Neural crest cell (in vitro differentiated cells): Measurements from ENCODE around the gene CGB1. TPM values are rescaled to one million over a fixed set of nuclear protein-coding genes. Genes with fewer than 3 reads are reported as not detected.
"Not testable (repeated sequence)": the region's sequence is repeated elsewhere in the genome, so short reads cannot be mapped to it uniquely, and the experiment has no call there.

Experiments used
- DNase-seq: peaks from one replicate; pipeline ENCODE4 v3.0.0; 2021; ENCODE audit warnings: low read depth, mixed read lengths, low spot score
- H3K27ac Mint-ChIP-seq: one replicate; pipeline ENCODE4 v1.8.0; 2021; ENCODE audit warnings: mild to moderate bottlenecking, mixed read lengths; ENCODE audit not compliant: unreplicated experiment
- H3K27me3 Mint-ChIP-seq: 2 replicates; pipeline ENCODE4 v1.8.0; 2021; ENCODE audit warnings: low read depth, mild to moderate bottlenecking, mixed read lengths
- H3K36me3 Mint-ChIP-seq: 2 replicates; pipeline ENCODE4 v1.8.0; 2021; ENCODE audit warnings: low read depth, mild to moderate bottlenecking, mixed read lengths
- H3K4me1 Mint-ChIP-seq: 2 replicates; pipeline ENCODE4 v1.8.0; 2021; ENCODE audit warnings: mixed read lengths
- H3K4me3 Mint-ChIP-seq: one replicate; pipeline ENCODE4 v1.8.0; 2021; ENCODE audit warnings: mild to moderate bottlenecking, mixed read lengths
- H3K9me3 Mint-ChIP-seq: 2 replicates; pipeline ENCODE4 v1.8.0; 2021; ENCODE audit warnings: mixed read lengths
- total RNA-seq: library from RNA; stranded (reverse); gene quantifications from 2 replicates; pipeline ENCODE4 v1.2.1, GENCODE V29; 2021
- TF ChIP-seq, protein P1 (sequence below): fragments of 200-600 bp; sonication (generic); conservative IDR thresholded peaks from 2 replicates; pipeline ENCODE4 v1.5.0; 2021; ENCODE audit warnings: antibody characterized with exemption, mild to moderate bottlenecking

Gene CGB1
- total RNA-seq, 1 donor from 2014 or later, result not detected

DNA sequence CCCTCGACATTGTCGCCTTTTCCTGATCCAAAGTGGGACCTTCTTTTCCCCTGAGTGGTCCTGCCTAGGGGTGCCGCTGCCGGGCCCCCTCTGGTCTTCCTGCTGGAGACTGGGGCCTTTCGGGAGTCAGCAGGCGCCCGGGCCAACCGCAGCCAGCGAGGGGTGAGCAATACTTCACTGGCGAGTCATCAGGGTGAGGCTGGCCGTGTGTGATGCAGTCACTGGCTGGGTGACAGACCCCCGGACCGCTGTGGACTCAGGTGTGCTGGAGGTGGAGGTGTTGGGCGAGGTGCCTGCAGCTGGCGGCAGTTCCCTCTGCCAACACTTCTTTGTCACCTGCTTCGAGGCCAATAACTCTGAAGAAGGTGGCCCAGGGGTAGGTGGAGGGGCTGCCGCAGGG, 5.5 kb upstream of the CGB1 start:
- TF ChIP-seq, protein P1, sequence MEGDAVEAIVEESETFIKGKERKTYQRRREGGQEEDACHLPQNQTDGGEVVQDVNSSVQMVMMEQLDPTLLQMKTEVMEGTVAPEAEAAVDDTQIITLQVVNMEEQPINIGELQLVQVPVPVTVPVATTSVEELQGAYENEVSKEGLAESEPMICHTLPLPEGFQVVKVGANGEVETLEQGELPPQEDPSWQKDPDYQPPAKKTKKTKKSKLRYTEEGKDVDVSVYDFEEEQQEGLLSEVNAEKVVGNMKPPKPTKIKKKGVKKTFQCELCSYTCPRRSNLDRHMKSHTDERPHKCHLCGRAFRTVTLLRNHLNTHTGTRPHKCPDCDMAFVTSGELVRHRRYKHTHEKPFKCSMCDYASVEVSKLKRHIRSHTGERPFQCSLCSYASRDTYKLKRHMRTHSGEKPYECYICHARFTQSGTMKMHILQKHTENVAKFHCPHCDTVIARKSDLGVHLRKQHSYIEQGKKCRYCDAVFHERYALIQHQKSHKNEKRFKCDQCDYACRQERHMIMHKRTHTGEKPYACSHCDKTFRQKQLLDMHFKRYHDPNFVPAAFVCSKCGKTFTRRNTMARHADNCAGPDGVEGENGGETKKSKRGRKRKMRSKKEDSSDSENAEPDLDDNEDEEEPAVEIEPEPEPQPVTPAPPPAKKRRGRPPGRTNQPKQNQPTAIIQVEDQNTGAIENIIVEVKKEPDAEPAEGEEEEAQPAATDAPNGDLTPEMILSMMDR, result no peak
- Mint-ChIP-seq H3K4me3 (no peak overlapping the region), H3K9me3 (no peaks in the 10 kb centered on the region), H3K27me3 (no peaks in the 10 kb centered on the region), H3K27ac (no peak overlapping the region), H3K4me1 (no peaks in the 10 kb centered on the region), H3K36me3 (no peaks in the 10 kb centered on the region)
- DNase-seq, result no peak

DNA sequence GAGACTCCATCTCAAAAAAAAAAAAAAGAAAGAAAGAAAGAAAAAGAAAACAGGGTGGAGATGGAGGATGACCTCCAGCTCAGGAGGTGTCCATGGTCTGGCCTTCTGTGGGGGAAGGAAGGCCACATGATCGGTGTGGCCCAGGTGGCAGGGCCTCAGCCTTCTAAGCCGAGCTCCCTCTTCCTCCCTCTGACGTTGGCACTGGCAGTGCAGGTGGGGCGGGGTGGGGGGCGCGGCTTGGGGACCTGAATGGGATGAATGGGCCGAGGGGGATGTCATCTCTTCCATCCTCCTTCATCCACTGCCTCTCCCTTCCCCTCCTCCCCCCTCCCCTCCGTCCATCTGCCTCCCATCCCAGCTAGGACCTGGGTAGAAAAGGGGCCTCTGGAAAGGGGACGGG, 3.0 kb upstream of the CGB1 start:
- H3K9me3 Mint-ChIP-seq, H3K27me3 Mint-ChIP-seq, DNase-seq, H3K36me3 Mint-ChIP-seq, H3K4me3 Mint-ChIP-seq, H3K27ac Mint-ChIP-seq, H3K4me1 Mint-ChIP-seq: not testable (repeated sequence)

DNA sequence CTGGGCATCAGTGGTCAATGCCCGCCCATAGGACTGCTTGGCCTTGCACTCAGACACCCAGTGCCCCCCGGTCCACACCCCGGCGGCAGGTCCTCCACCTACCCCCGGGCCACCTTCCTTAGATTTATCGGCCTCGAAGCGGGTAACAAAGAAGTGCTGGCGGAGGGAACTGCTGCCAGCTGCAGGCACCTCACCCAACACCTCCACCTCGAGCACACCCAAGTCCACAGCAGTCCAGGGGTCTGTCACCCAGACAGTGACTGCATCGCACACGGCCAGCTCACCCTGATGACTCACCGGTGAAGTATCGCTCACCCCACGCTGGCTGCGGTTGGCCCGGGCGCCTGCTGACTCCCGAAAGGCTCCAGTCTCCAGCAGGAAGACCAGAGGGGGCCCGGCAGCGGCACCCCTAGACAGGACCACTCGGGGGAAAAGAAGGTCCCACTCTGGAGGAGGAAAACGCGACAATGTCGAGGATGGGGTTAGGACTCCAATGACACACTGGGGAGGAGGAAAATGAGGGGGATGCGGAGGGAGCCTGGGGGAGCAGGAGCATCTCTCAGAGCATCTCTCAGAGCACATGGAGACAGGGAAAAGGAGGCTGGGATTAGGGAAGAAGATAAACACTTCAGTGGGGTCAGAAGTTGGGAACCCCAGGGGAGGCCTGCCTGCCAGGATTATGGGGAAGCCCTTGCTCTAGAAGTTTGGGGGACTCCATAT, 2.0 kb upstream of the CGB1 start:
- not testable (repeated sequence) for H3K36me3 Mint-ChIP-seq, H3K4me1 Mint-ChIP-seq, DNase-seq, H3K9me3 Mint-ChIP-seq, H3K27me3 Mint-ChIP-seq, H3K27ac Mint-ChIP-seq, H3K4me3 Mint-ChIP-seq

DNA sequence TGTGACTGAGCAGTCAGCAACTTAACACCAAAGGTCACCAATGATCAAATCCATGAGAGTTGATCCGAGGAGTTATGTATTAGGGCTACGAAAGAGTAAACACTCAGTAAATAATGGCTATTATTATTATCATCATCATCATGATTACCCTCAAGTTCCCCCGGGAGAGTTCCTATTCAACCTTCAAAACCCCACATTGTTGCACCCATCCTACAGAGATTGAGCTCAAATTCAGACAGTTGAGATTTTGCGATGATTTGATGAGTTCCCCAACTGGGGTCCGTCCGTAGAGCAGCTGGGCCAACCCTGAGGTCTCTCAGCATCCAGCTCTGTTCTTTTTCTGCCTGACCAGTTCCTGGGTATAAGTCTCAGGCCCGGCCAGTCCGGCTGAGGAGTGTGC, 1.4 kb upstream of the CGB1 start:
- H3K9me3 Mint-ChIP-seq, H3K36me3 Mint-ChIP-seq, H3K27me3 Mint-ChIP-seq, H3K4me1 Mint-ChIP-seq, H3K4me3 Mint-ChIP-seq, DNase-seq, H3K27ac Mint-ChIP-seq: not testable (repeated sequence)

DNA sequence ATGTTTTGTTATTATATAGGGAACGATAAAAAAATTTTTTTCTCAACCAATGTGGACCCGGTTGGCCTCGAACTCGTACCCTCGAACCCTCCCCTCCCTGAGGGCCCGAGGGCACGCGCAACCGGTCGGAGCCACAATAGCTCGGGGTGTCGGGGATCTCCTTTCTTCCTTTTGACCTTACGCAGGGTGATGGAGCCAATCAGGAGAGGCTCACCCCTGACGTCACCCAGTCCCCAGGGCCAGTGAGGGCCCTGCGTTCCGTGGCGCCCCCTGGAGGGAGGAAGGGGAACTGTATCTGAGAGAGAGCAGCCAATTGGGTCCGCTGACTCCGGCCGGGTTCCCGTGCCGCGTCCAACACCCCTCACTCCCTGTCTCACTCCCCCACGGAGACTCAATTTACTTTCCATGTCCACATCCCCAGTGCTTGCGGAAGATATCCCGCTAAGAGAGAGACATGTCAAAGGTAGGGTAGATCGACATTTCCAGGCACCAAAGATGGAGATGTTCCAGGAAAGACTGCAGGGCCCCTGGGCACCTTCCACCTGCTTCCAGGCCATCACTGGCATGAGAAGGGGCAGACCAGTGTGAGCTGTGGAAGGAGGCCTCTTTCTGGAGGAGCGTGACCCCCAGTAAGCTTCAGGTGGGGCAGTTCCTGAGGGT, 4.9 kb downstream of the CGB1 start, which contains the start of gene CGB2:
CGB2 (plus strand) TSS at position 249 of the 660 bp plus-strand sequence; CDS start at position 455, 206 bp downstream.
- DNase-seq, H3K4me3 Mint-ChIP-seq: not testable (repeated sequence)

DNA sequence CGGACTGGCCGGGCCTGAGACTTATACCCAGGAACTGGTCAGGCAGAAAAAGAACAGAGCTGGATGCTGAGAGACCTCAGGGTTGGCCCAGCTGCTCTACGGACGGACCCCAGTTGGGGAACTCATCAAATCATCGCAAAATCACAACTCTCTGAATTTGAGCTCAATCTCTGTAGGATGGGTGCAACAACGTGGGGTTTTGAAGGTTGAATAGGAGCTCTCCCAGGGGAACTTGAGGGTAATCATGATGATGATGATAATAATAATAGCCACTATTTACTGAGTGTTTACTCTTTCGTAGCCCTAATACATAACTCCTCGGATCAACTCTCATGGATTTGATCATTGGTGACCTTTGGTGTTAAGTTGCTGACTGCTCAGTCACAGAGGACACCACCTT, 6.4 kb downstream of the CGB1 start:
- H3K27ac Mint-ChIP-seq, H3K27me3 Mint-ChIP-seq, H3K4me1 Mint-ChIP-seq, H3K4me3 Mint-ChIP-seq, DNase-seq, H3K36me3 Mint-ChIP-seq, H3K9me3 Mint-ChIP-seq: not testable (repeated sequence)

More for the DNA sequence above, 4.9 kb downstream of the CGB1 start, which contains the start of gene CGB2:
- not testable (repeated sequence) for H3K36me3 Mint-ChIP-seq, H3K27me3 Mint-ChIP-seq, H3K27ac Mint-ChIP-seq, H3K4me1 Mint-ChIP-seq, H3K9me3 Mint-ChIP-seq
- TF ChIP-seq, protein P1, result peak; percentile 54

DNA sequence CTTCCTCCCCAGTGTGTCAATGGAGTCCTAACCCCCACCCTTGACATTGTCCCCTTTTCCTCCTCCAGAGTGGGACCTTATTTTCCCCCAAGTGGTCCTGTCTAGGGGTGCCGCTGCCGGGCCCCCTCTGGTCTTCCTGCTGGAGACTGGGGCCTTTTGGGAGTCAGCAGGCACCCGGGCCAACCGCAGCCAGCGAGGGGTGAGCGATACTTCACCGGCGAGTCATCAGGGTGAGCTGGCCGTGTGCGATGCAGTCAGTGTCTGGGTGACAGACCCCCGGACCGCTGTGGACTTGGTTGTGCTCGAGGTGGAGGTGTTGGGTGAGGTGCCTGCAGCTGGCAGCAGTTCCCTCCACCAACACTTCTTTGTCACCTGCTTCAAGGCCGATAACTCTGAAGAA, 6.9 kb downstream of the CGB1 start:
- H3K36me3 Mint-ChIP-seq, H3K4me1 Mint-ChIP-seq, H3K9me3 Mint-ChIP-seq, DNase-seq, H3K27ac Mint-ChIP-seq, H3K4me3 Mint-ChIP-seq, H3K27me3 Mint-ChIP-seq: not testable (repeated sequence)

DNA sequence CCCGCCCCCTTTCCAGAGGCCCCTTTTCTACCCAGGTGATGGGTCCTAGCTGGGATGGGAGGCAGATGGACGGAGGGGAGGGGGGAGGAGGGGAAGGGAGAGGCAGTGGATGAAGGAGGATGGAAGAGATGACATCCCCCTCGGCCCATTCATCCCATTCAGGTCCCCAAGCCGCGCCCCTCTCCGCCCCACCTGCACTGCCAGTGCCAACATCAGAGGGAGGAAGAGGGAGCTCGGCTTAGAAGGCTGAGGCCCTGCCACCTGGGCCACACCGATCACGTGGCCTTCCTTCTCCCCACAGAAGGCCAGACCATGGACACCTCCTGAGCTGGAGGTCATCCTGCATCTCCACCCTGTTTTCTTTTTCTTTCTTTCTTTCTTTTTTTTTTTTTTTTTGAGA, 8.0 kb downstream of the CGB1 start:
- not testable (repeated sequence) for DNase-seq, H3K4me1 Mint-ChIP-seq, H3K4me3 Mint-ChIP-seq, H3K27me3 Mint-ChIP-seq, H3K27ac Mint-ChIP-seq, H3K9me3 Mint-ChIP-seq, H3K36me3 Mint-ChIP-seq

DNA sequence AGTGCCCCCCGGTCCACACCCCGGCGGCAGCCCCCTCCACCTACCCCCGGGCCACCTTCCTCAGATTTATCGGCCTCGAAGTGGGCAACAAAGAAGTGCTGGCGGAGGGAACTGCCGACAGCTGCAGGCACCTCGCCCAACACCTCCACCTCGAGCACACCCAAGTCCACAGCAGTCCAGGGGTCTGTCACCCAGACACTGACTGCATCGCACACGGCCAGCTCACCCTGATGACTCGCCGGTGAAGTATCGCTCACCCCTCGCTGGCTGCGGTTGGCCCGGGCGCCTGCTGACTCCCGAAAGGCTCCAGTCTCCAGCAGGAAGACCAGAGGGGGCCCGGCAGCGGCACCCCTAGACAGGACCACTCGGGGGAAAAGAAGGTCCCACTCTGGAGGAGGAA, 11.1 kb downstream of the CGB1 start:
- not testable (repeated sequence) for H3K27ac Mint-ChIP-seq, H3K36me3 Mint-ChIP-seq, DNase-seq, H3K9me3 Mint-ChIP-seq, H3K4me1 Mint-ChIP-seq, H3K4me3 Mint-ChIP-seq
- peaks cover 19% of the 10 kb centered on the region for H3K27me3 Mint-ChIP-seq

DNA sequence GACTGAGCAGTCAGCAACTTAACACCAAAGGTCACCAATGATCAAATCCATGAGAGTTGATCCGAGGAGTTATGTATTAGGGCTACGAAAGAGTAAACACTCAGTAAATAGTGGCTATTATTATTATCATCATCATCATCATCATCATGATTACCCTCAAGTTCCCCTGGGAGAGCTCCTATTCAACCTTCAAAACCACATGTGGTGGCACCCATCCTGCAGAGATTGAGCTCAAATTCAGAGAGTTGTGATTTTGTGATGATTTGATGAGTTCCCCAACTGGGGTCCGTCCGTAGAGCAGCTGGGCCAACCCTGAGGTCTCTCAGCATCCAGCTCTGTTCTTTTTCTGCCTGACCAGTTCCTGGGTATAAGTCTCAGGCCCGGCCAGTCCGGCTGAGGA, 11.6 kb downstream of the CGB1 start:
- not testable (repeated sequence) for H3K27ac Mint-ChIP-seq

DNA sequence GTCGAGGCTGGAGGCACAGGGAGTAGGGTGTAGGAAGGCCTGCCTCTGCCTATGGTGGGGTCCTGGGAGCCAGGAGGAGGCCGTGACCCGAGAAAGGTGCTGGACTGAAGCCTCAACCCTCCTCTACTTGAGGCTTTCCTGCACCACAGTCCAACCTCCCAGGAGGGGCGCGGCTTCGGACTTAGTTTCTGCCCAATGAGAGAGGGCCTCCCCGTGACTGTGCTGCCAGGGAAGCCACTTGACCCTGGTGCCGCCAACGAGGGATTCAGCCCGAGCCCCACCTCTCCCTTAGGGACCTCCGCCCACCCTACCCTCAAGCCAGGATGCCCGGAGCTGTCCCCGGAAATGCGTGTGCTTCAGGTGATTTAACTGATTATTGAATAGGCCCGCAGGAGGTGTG, 12.5 kb downstream of the CGB1 start, which contains the start of gene CGB3:
CGB3 (minus strand) TSS at position 101 of the 400 bp plus-strand sequence. CDS start 362 bp downstream, outside the sequence.
- not testable (repeated sequence) for H3K27ac Mint-ChIP-seq, H3K4me1 Mint-ChIP-seq, DNase-seq, H3K9me3 Mint-ChIP-seq, H3K4me3 Mint-ChIP-seq, H3K36me3 Mint-ChIP-seq
- peaks cover 33% of the 10 kb centered on the region for H3K27me3 Mint-ChIP-seq

More for the DNA sequence above, 11.6 kb downstream of the CGB1 start:
- not testable (repeated sequence) for DNase-seq, H3K9me3 Mint-ChIP-seq, H3K4me1 Mint-ChIP-seq, H3K36me3 Mint-ChIP-seq, H3K4me3 Mint-ChIP-seq
- H3K27me3 Mint-ChIP-seq, result peaks cover 24% of the 10 kb centered on the region
